GM18498 (cell line): Measurements from ENCODE around the gene RSPH10B2.
"Not testable (repeated sequence)": the region's sequence is repeated elsewhere in the genome, so short reads cannot be mapped to it uniquely, and the experiment has no call there.

Experiments used
- ATAC-seq: cut with Tn5 transposase; IDR thresholded peaks from one replicate; pipeline ENCODE4 v1.9.1; 2021; ENCODE audit warnings: mild to moderate bottlenecking, moderate library complexity; ENCODE audit not compliant: unreplicated experiment

The RSPH10B2 gene

GRCh38 chr7:6837081-6837480 is 83.2 kb downstream of the RSPH10B2 start:
- not testable (repeated sequence) for ATAC-seq

GRCh38 chr7:6842278-6842921 is 88.5 kb downstream of the RSPH10B2 start:
- not testable (repeated sequence) for ATAC-seq

- not testable (repeated sequence) for ATAC-seq
These were observed 89.2 kb downstream of the RSPH10B2 start for GRCh38 chr7:6843092-6843491.

GRCh38 chr7:6843654-6844053 is 89.8 kb downstream of the RSPH10B2 start:
- ATAC-seq = not testable (repeated sequence)

- not testable (repeated sequence) for ATAC-seq
These were observed 92.1 kb downstream of the RSPH10B2 start for GRCh38 chr7:6845971-6846449.

- ATAC-seq = not testable (repeated sequence)
These were observed 93.8 kb downstream of the RSPH10B2 start for GRCh38 chr7:6847751-6848150.
